Measurements from ENCODE around the gene ACOX1.

The ACOX1 gene

DNA sequence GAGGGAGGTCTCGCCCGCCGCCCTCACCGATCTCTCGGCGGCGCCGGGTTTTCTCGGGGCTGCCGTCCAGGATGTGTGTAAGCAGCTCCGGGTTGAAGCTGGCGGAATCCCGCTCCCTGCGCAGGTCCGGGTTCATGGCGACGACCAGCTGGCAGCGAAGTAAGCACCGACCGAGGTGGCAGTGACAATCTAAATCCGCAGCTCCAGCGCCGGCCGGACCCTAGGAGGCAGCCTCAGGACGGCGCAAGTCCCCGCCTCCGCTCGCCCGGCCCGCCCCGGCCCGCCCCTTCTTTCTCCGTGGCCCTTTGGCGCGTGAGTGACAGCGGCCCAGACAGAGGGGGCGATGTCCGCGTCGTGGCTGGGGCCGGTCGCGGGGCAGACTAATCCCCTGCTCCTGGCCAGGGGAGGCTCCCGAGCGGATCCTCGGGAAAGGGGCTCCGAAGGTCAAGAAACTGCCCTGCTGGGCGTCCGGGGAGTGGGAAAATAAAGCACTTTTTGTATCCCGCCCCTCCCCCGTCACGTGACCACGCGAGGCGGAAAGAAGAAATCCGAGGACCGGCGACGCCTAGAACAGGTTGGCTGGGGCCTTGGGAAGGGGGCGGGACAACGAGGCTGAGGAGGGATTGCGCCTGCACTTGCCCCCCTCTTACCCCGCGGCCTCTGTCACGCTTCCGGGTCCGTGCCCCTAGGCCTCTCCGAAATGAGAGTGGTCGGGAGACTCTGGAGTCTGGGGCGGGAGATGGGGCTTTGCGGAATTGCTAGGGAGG lies at the start of gene ACOX1, which contains the start of gene TEN1:
Gene ACOX1 (minus strand): TSS at position 229 of the 767 bp plus-strand sequence. CDS start 93 bp downstream, at position 136.
Gene TEN1 (plus strand): TSS at position 303 of the 767 bp plus-strand sequence. CDS start 6,953 bp downstream, outside the sequence.
- H3K4me3 Mint-ChIP-seq, result peak within 1 kb of the TSS; percentile 94
- H3K36me3 Mint-ChIP-seq, result no peaks in the 10 kb centered on the region
- DNase-seq (ENCODE audit: low spot score in 2 of 2) (peak; percentile 90 to 93), ATAC-seq (ENCODE audit: low read depth) (peak; percentile 88)
- H3K4me1 Mint-ChIP-seq, result peaks cover 12% of the 10 kb centered on the region
- peak within 1 kb of the TSS; percentile 99 for H3K27ac Mint-ChIP-seq
- no peaks in the 10 kb centered on the region for H3K27me3 Mint-ChIP-seq
- no peaks in the 10 kb centered on the region for H3K9me3 Mint-ChIP-seq

DNA sequence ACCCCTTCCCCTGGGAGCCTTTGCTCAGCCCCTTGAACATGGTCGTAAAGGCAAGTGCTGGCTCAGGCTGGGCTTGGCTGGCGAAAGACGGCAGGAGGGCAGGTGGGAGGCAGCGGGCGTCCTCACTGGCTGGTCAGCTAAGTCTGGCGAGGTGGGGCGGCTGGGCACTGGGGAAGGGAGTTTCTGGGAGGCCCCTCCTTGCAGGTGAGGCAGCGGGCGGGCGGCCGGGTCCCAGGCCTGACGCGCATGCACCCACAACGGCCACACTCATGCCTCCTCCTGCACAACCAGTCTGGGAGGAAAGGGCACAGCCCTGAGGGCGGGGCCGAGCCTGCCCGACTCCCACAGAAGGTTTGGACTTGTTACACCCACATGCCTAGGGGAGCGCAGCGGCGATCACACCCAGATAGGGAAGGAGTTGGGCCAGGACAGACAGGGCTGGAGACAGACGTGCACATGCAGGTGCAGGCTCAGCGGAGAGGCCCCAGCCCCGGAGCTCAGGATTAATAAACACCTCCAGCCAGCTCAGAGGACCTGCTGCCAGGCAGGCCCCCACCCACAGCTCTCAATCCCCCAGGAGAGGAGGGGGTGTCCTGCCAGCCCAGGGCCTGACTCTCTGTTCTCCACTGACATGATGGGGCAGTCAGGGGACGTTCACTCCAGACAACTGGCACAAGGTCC lies 48.3 kb upstream of the ACOX1 start, which contains the start of gene EVPL:
Gene EVPL (minus strand): TSS at position 148 of the 681 bp plus-strand sequence. CDS start 108 bp downstream, at position 40.
- Mint-ChIP-seq H3K27ac (no peak within 1 kb of the TSS), H3K4me1 (peaks cover 9% of the 10 kb centered on the region), H3K4me3 (no peak within 1 kb of the TSS), H3K36me3 (no peaks in the 10 kb centered on the region), H3K27me3 (peaks cover 6% of the 10 kb centered on the region), H3K9me3 (no peaks in the 10 kb centered on the region)
- DNase-seq (ENCODE audit: low spot score in 2 of 2) (no peak), ATAC-seq (ENCODE audit: low read depth) (no peak)

DNA sequence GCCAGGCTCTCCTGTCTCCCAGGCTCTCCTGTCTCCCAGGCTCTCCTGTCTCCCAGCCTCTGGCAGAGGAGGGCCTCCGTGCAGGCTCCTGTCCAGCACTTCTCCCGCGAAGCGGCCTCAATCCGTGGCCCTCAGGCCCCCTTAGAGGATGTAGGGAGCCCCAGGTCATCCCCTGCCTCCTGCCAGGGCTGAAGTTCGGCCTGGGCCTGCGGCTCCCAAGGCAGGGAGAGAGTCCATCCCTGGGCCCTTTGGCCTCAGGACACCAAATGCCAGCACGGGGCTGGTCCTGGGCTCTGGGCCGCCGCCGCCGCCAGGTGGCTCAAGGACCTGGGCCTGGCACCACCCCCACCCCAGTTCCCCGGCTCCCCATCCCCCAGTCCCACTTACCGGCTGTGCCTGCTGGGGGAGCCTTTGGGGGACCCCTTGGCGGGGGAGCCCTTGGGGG lies 47.8 kb upstream of the ACOX1 start:
- no peak overlapping the region for H3K27ac Mint-ChIP-seq
- no peak for ATAC-seq (ENCODE audit: low read depth)
- no peaks in the 10 kb centered on the region for H3K9me3 Mint-ChIP-seq

DNA sequence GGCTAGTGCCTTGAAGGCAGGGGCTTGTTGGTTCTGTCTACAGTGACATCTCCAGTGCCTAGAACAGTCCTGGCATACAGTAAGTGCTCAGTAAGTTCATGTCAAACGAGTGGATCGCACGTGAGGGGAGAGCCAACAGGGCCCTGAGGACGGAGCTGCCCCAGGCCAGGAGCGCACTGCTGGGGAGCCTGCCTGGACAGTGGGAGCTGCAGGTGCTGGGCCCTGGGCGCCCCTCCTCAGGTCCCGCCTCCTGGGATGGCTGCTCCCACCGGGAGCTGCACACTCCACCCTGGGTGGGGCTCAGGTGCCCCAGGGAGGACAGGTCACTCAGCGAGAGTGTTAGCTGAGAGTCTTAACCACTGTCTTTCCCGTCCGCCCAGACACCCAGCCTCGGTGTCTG lies 46.3 kb upstream of the ACOX1 start:
- DNase-seq (ENCODE audit: low spot score in 2 of 2) (no peak), ATAC-seq (ENCODE audit: low read depth) (no peak)
- H3K27me3 Mint-ChIP-seq, result peaks cover 6% of the 10 kb centered on the region
- H3K27ac Mint-ChIP-seq, result no peak overlapping the region
- H3K4me3 Mint-ChIP-seq, result no peak overlapping the region
- H3K36me3 Mint-ChIP-seq, result no peaks in the 10 kb centered on the region
- no peaks in the 10 kb centered on the region for H3K9me3 Mint-ChIP-seq
- peaks cover 9% of the 10 kb centered on the region for H3K4me1 Mint-ChIP-seq

More for the DNA sequence above, 47.8 kb upstream of the ACOX1 start:
- Mint-ChIP-seq H3K27me3 (peaks cover 6% of the 10 kb centered on the region), H3K4me1 (peaks cover 9% of the 10 kb centered on the region), H3K36me3 (no peaks in the 10 kb centered on the region), H3K4me3 (no peak overlapping the region)
- no peak for DNase-seq (ENCODE audit: low spot score in 2 of 2)

DNA sequence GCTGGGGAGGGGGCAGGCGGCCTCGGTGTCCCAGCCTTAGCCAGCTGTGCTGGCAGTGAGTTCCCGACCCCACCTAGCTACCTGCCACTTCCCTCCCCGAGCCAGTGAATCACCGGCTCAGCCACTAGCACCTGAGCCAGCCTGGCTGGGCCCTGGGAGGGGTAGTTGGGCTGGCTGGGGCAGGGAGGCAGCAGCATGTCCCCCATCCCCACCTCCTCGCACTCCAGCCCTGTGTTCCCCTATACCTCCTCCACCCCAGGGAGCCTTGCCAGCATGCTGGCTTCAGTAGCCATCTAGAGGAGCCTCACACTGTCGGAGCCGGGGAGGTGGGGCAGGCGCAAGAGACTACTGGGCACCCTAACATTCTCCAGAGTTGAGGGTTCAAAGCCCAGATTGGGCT lies 45.4 kb upstream of the ACOX1 start:
- H3K27ac Mint-ChIP-seq, result no peak overlapping the region
- DNase-seq (ENCODE audit: low spot score in 2 of 2) (no peak), ATAC-seq (ENCODE audit: low read depth) (no peak)
- H3K27me3 Mint-ChIP-seq, result peaks cover 6% of the 10 kb centered on the region
- H3K4me3 Mint-ChIP-seq, result no peak overlapping the region
- H3K36me3 Mint-ChIP-seq, result no peaks in the 10 kb centered on the region
- peaks cover 5% of the 10 kb centered on the region for H3K4me1 Mint-ChIP-seq
- H3K9me3 Mint-ChIP-seq, result no peaks in the 10 kb centered on the region

DNA sequence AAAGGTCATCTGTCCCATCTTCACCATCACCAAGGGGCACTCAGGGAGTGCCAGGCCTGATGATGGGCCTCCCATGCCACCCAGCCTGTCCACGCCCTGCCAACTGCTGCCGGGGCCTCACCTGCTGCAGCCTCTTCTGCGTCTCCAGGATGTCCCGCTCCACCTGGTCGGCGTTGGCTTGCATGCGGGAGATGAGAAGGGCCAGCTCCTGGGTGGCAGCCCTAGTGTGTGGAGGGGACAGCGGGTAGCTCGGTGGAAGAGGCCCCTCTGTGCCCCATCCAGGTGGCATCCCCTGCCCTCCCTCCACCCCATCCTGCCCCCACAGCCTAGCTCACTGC lies 44.9 kb upstream of the ACOX1 start:
- H3K27ac Mint-ChIP-seq, result no peak overlapping the region
- H3K4me3 Mint-ChIP-seq, result no peak overlapping the region
- ATAC-seq (ENCODE audit: low read depth) (no peak), DNase-seq (ENCODE audit: low spot score in 2 of 2) (no peak)
- H3K4me1 Mint-ChIP-seq, result peaks cover 3% of the 10 kb centered on the region
- H3K36me3 Mint-ChIP-seq, result no peaks in the 10 kb centered on the region
- peaks cover 6% of the 10 kb centered on the region for H3K27me3 Mint-ChIP-seq
- no peaks in the 10 kb centered on the region for H3K9me3 Mint-ChIP-seq

DNA sequence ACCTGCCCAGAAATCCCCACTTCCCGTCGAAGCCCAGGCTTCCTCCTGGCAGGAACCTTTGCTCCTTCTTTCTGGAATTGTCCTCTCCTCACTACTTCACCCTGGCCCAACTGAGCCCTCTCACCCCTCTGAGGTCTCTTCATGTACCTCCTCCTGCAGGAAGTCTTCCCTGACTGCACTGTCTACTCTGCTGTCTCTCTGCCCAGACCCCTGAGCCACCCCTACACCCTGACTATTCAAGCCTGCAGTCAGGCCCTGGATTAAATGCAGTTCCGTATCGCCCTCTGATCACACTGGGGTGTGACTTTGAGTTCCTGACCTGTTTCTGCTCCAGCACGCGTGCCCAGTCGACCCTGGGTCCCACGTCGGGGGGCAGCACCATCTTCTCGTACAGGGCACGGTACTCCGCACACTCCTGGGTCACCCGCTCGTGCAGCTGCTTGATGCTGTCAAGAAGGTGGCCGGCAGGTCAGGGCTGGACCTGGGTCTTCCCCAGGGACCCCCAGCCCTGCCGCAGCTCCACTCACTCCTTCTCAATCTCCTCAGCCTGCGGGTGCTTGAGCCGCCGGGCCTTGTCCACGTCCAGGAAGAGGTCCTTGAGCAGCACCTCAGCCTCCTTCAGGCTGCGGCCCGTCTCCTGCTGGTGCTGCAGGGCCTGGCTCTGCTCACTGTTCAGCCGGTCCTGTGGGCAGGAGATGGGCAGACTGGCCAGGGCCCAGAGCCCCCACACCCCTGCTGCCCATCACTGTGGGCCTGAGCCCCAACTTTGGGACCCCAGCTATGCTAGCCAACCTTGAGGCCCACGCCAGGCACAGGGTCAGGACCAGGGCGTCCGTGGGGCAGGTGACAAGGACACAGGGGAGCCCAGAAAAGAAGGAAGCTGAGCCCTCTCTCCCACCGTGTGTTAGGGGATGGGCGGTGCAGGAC lies 44.3 kb upstream of the ACOX1 start:
- no peak for DNase-seq (ENCODE audit: low spot score in 2 of 2)
- no peak overlapping the region for H3K27ac Mint-ChIP-seq
- H3K27me3 Mint-ChIP-seq, result peaks cover 6% of the 10 kb centered on the region
- H3K4me3 Mint-ChIP-seq, result no peak overlapping the region
- ATAC-seq (ENCODE audit: low read depth), result no peak
- no peaks in the 10 kb centered on the region for H3K36me3 Mint-ChIP-seq
- peaks cover 3% of the 10 kb centered on the region for H3K4me1 Mint-ChIP-seq
- no peaks in the 10 kb centered on the region for H3K9me3 Mint-ChIP-seq

DNA sequence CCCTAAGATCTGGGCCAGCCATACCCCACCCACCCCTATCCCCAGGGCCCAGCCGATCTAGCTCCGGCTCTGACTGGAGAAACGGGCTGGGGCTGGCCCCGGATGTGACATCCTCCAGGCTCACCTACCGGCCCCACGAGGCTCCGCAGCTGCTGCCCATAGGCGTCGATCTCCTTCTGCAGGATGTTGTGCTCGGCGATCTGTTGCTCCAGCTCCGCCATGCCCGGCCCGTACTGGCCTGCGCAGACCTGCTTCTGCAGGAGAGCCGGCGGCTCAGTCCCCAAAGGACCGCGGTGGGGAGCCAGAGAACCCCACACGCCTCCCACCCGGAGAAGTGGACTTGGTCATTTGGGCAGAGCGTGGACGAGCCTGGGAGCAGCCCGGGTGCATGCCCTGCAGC lies 43.3 kb upstream of the ACOX1 start:
- ATAC-seq (ENCODE audit: low read depth), result no peak
- Mint-ChIP-seq H3K27ac (no peak overlapping the region), H3K9me3 (no peaks in the 10 kb centered on the region)

DNA sequence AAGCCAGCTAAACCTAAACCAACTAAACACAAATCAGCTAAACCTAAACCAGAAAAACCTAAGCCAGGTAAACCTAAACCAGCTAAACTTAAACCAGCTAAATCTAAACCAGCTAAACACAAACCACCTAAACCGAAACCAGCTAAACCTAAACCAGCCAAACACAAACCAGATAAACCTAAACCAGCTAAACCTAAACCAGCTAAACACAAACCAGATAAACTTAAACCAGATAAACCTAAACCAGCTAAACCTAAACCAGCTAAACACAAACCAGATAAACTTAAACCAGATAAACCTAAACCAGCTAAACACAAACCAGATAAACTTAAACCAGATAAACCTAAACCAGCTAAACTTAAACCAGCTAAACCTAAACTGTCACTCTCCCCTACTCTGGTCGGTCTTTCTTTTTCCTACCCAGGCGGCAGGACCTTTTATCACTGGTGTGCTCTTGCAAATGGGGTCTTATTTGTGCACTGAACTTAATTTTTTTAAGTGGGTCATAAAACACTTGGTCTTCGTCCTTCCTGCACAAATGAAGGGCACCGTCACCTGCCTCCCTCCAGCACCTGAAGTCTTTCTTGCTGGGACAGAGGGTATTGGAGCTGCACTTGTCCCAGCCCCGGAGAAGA lies 41.0 kb upstream of the ACOX1 start:
- ATAC-seq (ENCODE audit: low read depth) (no peak), DNase-seq (ENCODE audit: low spot score in 2 of 2) (no peak)
- Mint-ChIP-seq H3K4me1 (peaks cover 3% of the 10 kb centered on the region), H3K27ac (no peak overlapping the region), H3K27me3 (peaks cover 5% of the 10 kb centered on the region), H3K36me3 (no peaks in the 10 kb centered on the region), H3K9me3 (no peaks in the 10 kb centered on the region), H3K4me3 (no peak overlapping the region)

More for the DNA sequence above, 43.3 kb upstream of the ACOX1 start:
- Mint-ChIP-seq H3K27me3 (peaks cover 5% of the 10 kb centered on the region), H3K4me1 (peaks cover 3% of the 10 kb centered on the region), H3K36me3 (no peaks in the 10 kb centered on the region), H3K4me3 (no peak overlapping the region)
- DNase-seq (ENCODE audit: low spot score in 2 of 2), result no peak

DNA sequence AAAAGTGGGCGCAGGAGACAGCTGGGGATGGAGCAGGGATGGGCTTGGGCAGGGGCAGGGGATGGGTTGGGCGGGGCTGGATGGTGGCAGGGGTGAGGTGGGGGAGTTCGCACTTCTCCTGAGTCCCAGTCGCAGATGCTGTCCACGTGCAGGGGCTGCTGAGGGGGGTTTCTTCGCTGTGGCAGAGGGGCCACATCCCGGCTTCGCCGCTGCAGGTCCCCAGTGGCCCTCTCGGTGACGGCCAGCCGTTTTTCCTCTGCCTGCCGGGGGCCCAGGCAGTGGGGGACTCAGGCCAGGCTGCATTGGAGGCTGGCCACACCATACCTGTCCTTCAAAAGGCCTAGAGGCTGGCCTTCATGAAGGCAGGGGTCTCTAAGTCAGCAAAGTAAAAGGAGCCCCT lies 39.8 kb upstream of the ACOX1 start:
- Mint-ChIP-seq H3K27me3 (peaks cover 5% of the 10 kb centered on the region), H3K27ac (no peak overlapping the region), H3K9me3 (no peaks in the 10 kb centered on the region), H3K4me3 (no peak overlapping the region), H3K36me3 (no peaks in the 10 kb centered on the region), H3K4me1 (peaks cover 5% of the 10 kb centered on the region)
- ATAC-seq (ENCODE audit: low read depth) (no peak), DNase-seq (ENCODE audit: low spot score in 2 of 2) (no peak)

DNA sequence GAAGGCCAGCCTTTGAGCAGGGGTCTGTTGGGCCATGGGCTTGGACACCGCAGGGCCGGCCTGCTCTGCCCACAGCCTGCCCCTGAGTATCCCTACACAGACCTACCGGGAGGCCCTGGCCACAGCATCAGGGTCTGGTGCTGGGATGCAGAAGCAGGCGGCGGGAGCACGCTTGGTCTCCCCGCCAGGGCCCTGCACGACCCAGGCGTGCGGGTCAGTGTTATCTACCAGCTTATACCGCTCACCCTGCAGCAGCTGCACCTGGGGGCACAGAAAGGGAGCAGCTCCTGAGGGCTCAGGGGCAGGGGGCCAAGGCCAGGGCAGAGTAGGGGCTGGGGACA lies 39.3 kb upstream of the ACOX1 start:
- Mint-ChIP-seq H3K4me3 (no peak overlapping the region), H3K27ac (no peak overlapping the region)

DNA sequence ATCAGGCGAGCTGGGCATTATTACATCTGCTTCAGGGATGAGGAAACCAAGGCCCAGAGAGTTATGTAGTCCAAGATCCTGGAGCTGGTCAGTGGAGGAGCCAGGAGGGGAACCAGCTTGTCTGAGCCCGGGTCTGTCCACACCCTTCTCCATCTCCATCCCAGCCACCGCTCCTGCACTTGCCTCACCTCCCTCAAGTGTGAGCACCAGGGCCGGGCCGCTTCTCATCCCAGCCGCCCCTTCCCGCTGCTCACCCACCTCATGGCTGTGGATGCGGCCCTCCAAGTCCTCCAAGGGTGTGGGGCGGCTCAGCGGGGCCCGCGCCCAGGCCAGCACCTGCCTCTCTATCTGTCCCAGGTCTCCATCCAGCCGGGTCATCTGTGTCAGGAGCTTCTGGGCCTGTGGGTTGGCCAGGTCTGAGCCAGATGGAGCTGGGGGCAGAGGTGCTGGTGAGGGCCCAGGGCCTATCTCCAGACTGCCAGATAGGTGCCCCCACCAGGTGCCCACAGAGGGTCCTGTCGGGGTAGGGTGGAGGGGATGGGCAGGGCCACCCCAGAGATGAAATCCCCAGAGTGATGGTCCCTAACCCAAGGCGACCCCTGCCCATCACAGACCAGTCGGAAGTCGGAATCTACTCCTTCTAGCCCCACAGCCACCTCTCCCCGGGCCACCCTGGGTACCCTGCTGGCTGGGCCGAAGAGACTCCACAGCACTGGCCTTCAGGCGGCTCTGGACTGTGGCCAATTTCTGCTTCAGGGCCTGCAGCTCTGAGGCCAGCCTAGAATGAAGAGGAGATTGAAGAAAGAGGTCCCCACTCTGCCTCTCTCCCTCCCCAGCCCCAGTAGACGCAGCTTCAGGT lies 38.7 kb upstream of the ACOX1 start:
- peaks cover 3% of the 10 kb centered on the region for H3K4me1 Mint-ChIP-seq

More for the DNA sequence above, 39.3 kb upstream of the ACOX1 start:
- Mint-ChIP-seq H3K4me1 (peaks cover 5% of the 10 kb centered on the region), H3K9me3 (no peaks in the 10 kb centered on the region), H3K36me3 (no peaks in the 10 kb centered on the region), H3K27me3 (peaks cover 5% of the 10 kb centered on the region)
- DNase-seq (ENCODE audit: low spot score in 2 of 2) (no peak), ATAC-seq (ENCODE audit: low read depth) (no peak)

DNA sequence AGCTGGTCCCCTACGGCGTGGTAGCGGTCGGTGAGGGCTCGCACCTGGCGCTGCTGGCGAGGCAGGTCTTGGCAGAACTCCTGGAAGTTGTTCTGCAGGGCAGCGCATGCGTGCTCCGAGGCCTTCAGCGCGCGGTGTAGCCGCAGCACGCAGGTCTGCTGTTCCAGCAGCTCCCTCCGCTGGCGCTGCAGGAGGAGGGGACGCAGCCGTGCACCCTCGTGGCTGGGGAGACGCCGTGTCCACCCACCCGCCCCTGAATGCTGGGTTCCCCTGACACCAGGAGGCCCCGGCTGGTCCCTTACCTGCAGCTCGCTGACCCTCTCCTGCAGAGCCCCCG lies 35.9 kb upstream of the ACOX1 start:
- ATAC-seq (ENCODE audit: low read depth) (no peak), DNase-seq (ENCODE audit: low spot score in 2 of 2) (no peak)
- Mint-ChIP-seq H3K27ac (no peak overlapping the region), H3K36me3 (no peaks in the 10 kb centered on the region), H3K27me3 (no peaks in the 10 kb centered on the region), H3K9me3 (no peaks in the 10 kb centered on the region), H3K4me1 (peaks cover 3% of the 10 kb centered on the region), H3K4me3 (no peak overlapping the region)

More for the DNA sequence above, 38.7 kb upstream of the ACOX1 start:
- no peak for ATAC-seq (ENCODE audit: low read depth)
- no peaks in the 10 kb centered on the region for H3K9me3 Mint-ChIP-seq
- no peak for DNase-seq (ENCODE audit: low spot score in 2 of 2)
- peaks cover 1% of the 10 kb centered on the region for H3K27me3 Mint-ChIP-seq
- H3K4me3 Mint-ChIP-seq, result no peak overlapping the region
- no peaks in the 10 kb centered on the region for H3K36me3 Mint-ChIP-seq
- H3K27ac Mint-ChIP-seq, result no peak overlapping the region

Data from memory B cell (primary cell).